Breast epithelium (tissue), 4 donors: ENCODE measurements around the gene RAB20. TPM values are rescaled to one million over a fixed set of nuclear protein-coding genes. Genes with fewer than 3 reads are reported as not detected.

Source experiments
- DNase-seq, 2 donors: peaks; one replicate each; pipeline ENCODE4 v3.0.0-alpha.2; 2019; ENCODE audit warnings: low spot score in 2 of 2
- H3K27ac ChIP-seq, 2 donors: fragments of 200-600 bp; sonication (generic) in 1 of 2; one replicate each; pipeline ENCODE4 v1.5.1; 2016 to 2019; ENCODE audit warnings: mild to moderate bottlenecking in 1 of 2
- H3K27me3 ChIP-seq, 2 donors: fragments of 200-600 bp; sonication (generic) in 1 of 2; one replicate each; pipeline versions ENCODE4 v1.5.1 to v1.6.0; 2017 to 2019; ENCODE audit warnings: control low read depth in 1 of 2, mild to moderate bottlenecking in 1 of 2
- H3K36me3 ChIP-seq: fragments of 200-600 bp; one replicate; pipeline ENCODE4 v1.5.1; 2019
- H3K4me1 ChIP-seq, 2 donors: fragments of 200-600 bp; sonication (generic); one replicate each; pipeline ENCODE4 v1.5.1; 2016 to 2019; ENCODE audit warnings: control low read depth in 1 of 2
- H3K4me3 ChIP-seq, 3 donors: fragments of 200-600 bp; sonication (generic); 1 replicate in 2 of 3; 2 replicates in 1 of 3; pipeline ENCODE4 v1.5.1; 2016 to 2019; ENCODE audit warnings: mild to moderate bottlenecking in 3 of 3, moderate library complexity in 2 of 3
- H3K9me3 ChIP-seq, 2 donors: fragments of 200-600 bp; sonication (generic) in 1 of 2; one replicate each; pipeline ENCODE4 v1.5.1; 2016 to 2019; ENCODE audit warnings: control low read depth in 1 of 2
- CTCF ChIP-seq, 3 donors: fragments of 450-650 bp; IDR thresholded peaks; one replicate each; pipeline ENCODE4 v1.5.1; 2016 to 2017; ENCODE audit warnings: antibody characterized with exemption in 3 of 3, mild to moderate bottlenecking in 3 of 3, moderate library complexity in 3 of 3
- POLR2A ChIP-seq: fragments of 450-650 bp; IDR thresholded peaks from one replicate; pipeline ENCODE4 v1.6.1; 2016; ENCODE audit warnings: antibody characterized with exemption, mild to moderate bottlenecking, moderate library complexity
- POLR2AphosphoS5 ChIP-seq, 3 donors: sonication (generic); formaldehyde crosslinking; IDR thresholded peaks; one replicate each; pipeline ENCODE4 v1.6.1; 2017; ENCODE audit warnings: antibody characterized with exemption in 3 of 3
- intact Hi-C: fragments of 100-400 bp; cut with DNase I; formaldehyde crosslinking; loops from one replicate; pipeline ENCODE4 v1.15.1; 2023; ENCODE audit warnings: low total_unique reads
- total RNA-seq, 3 donors: library from RNA; depleted of rRNA; stranded (reverse); fragments of >200 nt; gene quantifications; one replicate each; pipeline ENCODE4 v1.1.0, GENCODE V29; 2016

RAB20 gene
- total RNA-seq, 3 donors from 2014 or later, result 25.8 to 33.4 (median 30.0) TPM

- peak overlapping the region; percentile 61 to 82 for H3K27ac ChIP-seq
These were observed 36.8 kb downstream of the RAB20 start for GRCh38 chr13:110524541-110525257.

GRCh38 chr13:110523838-110524540 is 37.5 kb downstream of the RAB20 start:
- H3K27me3 ChIP-seq, result no peaks in the 10 kb centered on the region
- peaks cover 4 to 12% of the 10 kb centered on the region in 2 donors for H3K4me1 ChIP-seq
- intact Hi-C loops, result no loop called here
- H3K9me3 ChIP-seq, result no peaks in the 10 kb centered on the region
- no peak for TF ChIP-seq POLR2AphosphoS5 (IDR thresholded peaks at IDR 0.05)
- TF ChIP-seq POLR2A, result no peak
- TF ChIP-seq CTCF (IDR thresholded peaks at IDR 0.05), result no peak
- no peak for DNase-seq
- H3K36me3 ChIP-seq, result no peaks in the 10 kb centered on the region
- peak overlapping the region in 1 of 3 donors; percentile 49 for H3K4me3 ChIP-seq
- peak overlapping the region; percentile 61 to 82 for H3K27ac ChIP-seq

More at GRCh38 chr13:110524541-110525257, 36.8 kb downstream of the RAB20 start:
- peaks cover 4 to 12% of the 10 kb centered on the region in 2 donors for H3K4me1 ChIP-seq
- H3K36me3 ChIP-seq, result no peaks in the 10 kb centered on the region
- H3K9me3 ChIP-seq, result no peaks in the 10 kb centered on the region
- peak overlapping the region in 1 of 3 donors; percentile 49 for H3K4me3 ChIP-seq
- peak in 1 of 2 donors; percentile 59 for DNase-seq
- TF ChIP-seq CTCF (IDR thresholded peaks at IDR 0.05), result no peak
- H3K27me3 ChIP-seq, result no peaks in the 10 kb centered on the region
- intact Hi-C loops, result no loop called here

- no peak overlapping the region for H3K4me3 ChIP-seq
- no peak for TF ChIP-seq POLR2A
- TF ChIP-seq POLR2AphosphoS5 (IDR thresholded peaks at IDR 0.05), result no peak
- no peak for TF ChIP-seq CTCF (IDR thresholded peaks at IDR 0.05)
- peaks cover 4 to 12% of the 10 kb centered on the region in 2 donors for H3K4me1 ChIP-seq
- H3K27ac ChIP-seq, result peak overlapping the region in 1 of 2 donors; percentile 82
- intact Hi-C loops, result no loop called here
- DNase-seq, result no peak
- H3K36me3 ChIP-seq, result no peaks in the 10 kb centered on the region
- H3K9me3 ChIP-seq, result no peaks in the 10 kb centered on the region
- H3K27me3 ChIP-seq, result no peaks in the 10 kb centered on the region
These were observed 38.3 kb downstream of the RAB20 start for GRCh38 chr13:110523180-110523579.

- intact Hi-C loops, result no loop called here
- Histone ChIP-seq H3K9me3 (no peaks in the 10 kb centered on the region), H3K4me3 (no peak overlapping the region), H3K27me3 (no peaks in the 10 kb centered on the region), H3K27ac (no peak overlapping the region), H3K4me1 (peaks cover 4 to 12% of the 10 kb centered on the region in 2 donors), H3K36me3 (no peaks in the 10 kb centered on the region)
- no peak for TF ChIP-seq CTCF (IDR thresholded peaks at IDR 0.05)
- DNase-seq, result no peak
These were observed 38.8 kb downstream of the RAB20 start for GRCh38 chr13:110522721-110523120.

- H3K4me3 ChIP-seq, result no peak overlapping the region
- DNase-seq, result no peak
- peaks cover 4 to 12% of the 10 kb centered on the region in 2 donors for H3K4me1 ChIP-seq
- peak overlapping the region in 1 of 2 donors; percentile 32 for H3K27ac ChIP-seq
- intact Hi-C loops, result no loop called here
- H3K9me3 ChIP-seq, result no peaks in the 10 kb centered on the region
- no peaks in the 10 kb centered on the region for H3K27me3 ChIP-seq
- TF ChIP-seq POLR2AphosphoS5 (IDR thresholded peaks at IDR 0.05), result peak in 1 of 3 donors; percentile 42
- TF ChIP-seq CTCF (IDR thresholded peaks at IDR 0.05), result no peak
- TF ChIP-seq POLR2A, result no peak
- H3K36me3 ChIP-seq, result no peaks in the 10 kb centered on the region
These were observed 39.6 kb downstream of the RAB20 start for GRCh38 chr13:110521946-110522345.
